ENCODE data around the gene METTL1. TPM values are rescaled to one million over a fixed set of nuclear protein-coding genes. Genes with fewer than 3 reads are reported as not detected.

Gene METTL1
- total RNA-seq, 1 donor from 2014 or later = 72.2 TPM

- no peak overlapping the region for H3K27ac Mint-ChIP-seq
- no peaks in the 10 kb centered on the region for H3K9me3 Mint-ChIP-seq
- peaks cover 34% of the 10 kb centered on the region for H3K4me1 Mint-ChIP-seq
- intact Hi-C loops (cut with micrococcal nuclease) = loop anchor here (5.0 to 10.0 kb wide), 4 partner anchors 83 to 1935 kb away; partner anchors contain the start of genes DNAJC14 and ESYT1
- H3K4me3 Mint-ChIP-seq = no peak overlapping the region
- DNase-seq = peak; percentile 80
- H3K36me3 Mint-ChIP-seq (ENCODE audit: low read depth) = peaks cover 40% of the 10 kb centered on the region
- no peaks in the 10 kb centered on the region for H3K27me3 Mint-ChIP-seq
Observed at GRCh38 chr12:57759360-57759980, 12.4 kb downstream of the METTL1 start.

GRCh38 chr12:57758552-57759359 lies 13.1 kb downstream of the METTL1 start:
- Mint-ChIP-seq H3K27ac (no peak overlapping the region), H3K36me3 (ENCODE audit: low read depth) (peaks cover 39% of the 10 kb centered on the region), H3K4me1 (peaks cover 36% of the 10 kb centered on the region), H3K27me3 (no peaks in the 10 kb centered on the region), H3K9me3 (no peaks in the 10 kb centered on the region), H3K4me3 (no peak overlapping the region)
- DNase-seq = no peak
- intact Hi-C loops (cut with micrococcal nuclease) = loop anchor here (5.0 to 10.0 kb wide), 4 partner anchors 84 to 1934 kb away; partner anchors contain the start of genes DNAJC14 and ESYT1

- Mint-ChIP-seq H3K4me3 (no peak overlapping the region), H3K27me3 (no peaks in the 10 kb centered on the region), H3K4me1 (peaks cover 38% of the 10 kb centered on the region), H3K27ac (no peak overlapping the region), H3K36me3 (ENCODE audit: low read depth) (peaks cover 32% of the 10 kb centered on the region), H3K9me3 (no peaks in the 10 kb centered on the region)
- no peak for DNase-seq
- intact Hi-C loops (cut with micrococcal nuclease) = loop anchor here (5.0 to 10.0 kb wide), 4 partner anchors 85 to 1933 kb away; partner anchors contain the start of genes DNAJC14 and ESYT1
Observed at GRCh38 chr12:57757771-57758170, 14.1 kb downstream of the METTL1 start.

- Mint-ChIP-seq H3K9me3 (no peaks in the 10 kb centered on the region), H3K36me3 (ENCODE audit: low read depth) (peaks cover 32% of the 10 kb centered on the region), H3K27me3 (no peaks in the 10 kb centered on the region), H3K4me1 (peaks cover 46% of the 10 kb centered on the region), H3K27ac (peak overlapping the region; percentile 72), H3K4me3 (peak overlapping the region; percentile 89)
- intact Hi-C loops (cut with micrococcal nuclease) = loop anchor here (1.0 to 10.0 kb wide), 5 partner anchors 9 to 1932 kb away; partner anchors contain the start of genes DNAJC14 and ESYT1
- DNase-seq = peak; percentile 92
Observed at GRCh38 chr12:57756406-57757341, 15.2 kb downstream of the METTL1 start.

GRCh38 chr12:57755454-57756372 lies 16.2 kb downstream of the METTL1 start:
- Mint-ChIP-seq H3K27me3 (no peaks in the 10 kb centered on the region), H3K4me1 (peaks cover 52% of the 10 kb centered on the region), H3K9me3 (no peaks in the 10 kb centered on the region), H3K27ac (peak overlapping the region; percentile 72), H3K4me3 (peak overlapping the region; percentile 89), H3K36me3 (ENCODE audit: low read depth) (peaks cover 36% of the 10 kb centered on the region)
- peak; percentile 79 for DNase-seq
- intact Hi-C loops (cut with micrococcal nuclease) = loop anchor here (1.0 to 10.0 kb wide), 5 partner anchors 10 to 1931 kb away; partner anchors contain the start of genes DNAJC14 and ESYT1

GRCh38 chr12:57755194-57755453 lies 16.8 kb downstream of the METTL1 start:
- Mint-ChIP-seq H3K27ac (no peak overlapping the region), H3K27me3 (no peaks in the 10 kb centered on the region), H3K4me3 (no peak overlapping the region), H3K36me3 (ENCODE audit: low read depth) (peaks cover 41% of the 10 kb centered on the region), H3K9me3 (no peaks in the 10 kb centered on the region), H3K4me1 (peaks cover 57% of the 10 kb centered on the region)
- no peak for DNase-seq
- intact Hi-C loops (cut with micrococcal nuclease) = loop anchor here (5.0 to 10.0 kb wide), 4 partner anchors 87 to 1930 kb away; partner anchors contain the start of genes DNAJC14 and ESYT1

- peaks cover 39% of the 10 kb centered on the region for H3K36me3 Mint-ChIP-seq (ENCODE audit: low read depth)
Observed at GRCh38 chr12:57754411-57755193, 17.3 kb downstream of the METTL1 start, which contains the start of gene MARCHF9. TSS of gene MARCHF9 (plus strand) at chr12:57755103. CDS start at chr12:57755529, 426 bp downstream.

GRCh38 chr12:57753756-57754337 lies 18.1 kb downstream of the METTL1 start:
- no peaks in the 10 kb centered on the region for H3K9me3 Mint-ChIP-seq
- peak overlapping the region; percentile 96 for H3K4me3 Mint-ChIP-seq
- H3K4me1 Mint-ChIP-seq = peaks cover 52% of the 10 kb centered on the region
- DNase-seq = no peak
- H3K36me3 Mint-ChIP-seq (ENCODE audit: low read depth) = peaks cover 40% of the 10 kb centered on the region
- intact Hi-C loops (cut with micrococcal nuclease) = loop anchor here (10.0 kb wide), 2 partner anchors 1629 to 1929 kb away; partner anchors contain the start of genes DNAJC14 and ESYT1
- H3K27me3 Mint-ChIP-seq = no peaks in the 10 kb centered on the region
- peak overlapping the region; percentile 79 for H3K27ac Mint-ChIP-seq

More at GRCh38 chr12:57754411-57755193, 17.3 kb downstream of the METTL1 start, which contains the start of gene MARCHF9:
- Mint-ChIP-seq H3K27ac (peak within 1 kb of the TSS; percentile 79), H3K9me3 (no peaks in the 10 kb centered on the region), H3K4me1 (peaks cover 56% of the 10 kb centered on the region), H3K27me3 (no peaks in the 10 kb centered on the region), H3K4me3 (peak within 1 kb of the TSS; percentile 89)
- intact Hi-C loops (cut with micrococcal nuclease) = loop anchor here (5.0 to 10.0 kb wide), 4 partner anchors 88 to 1930 kb away; partner anchors contain the start of genes DNAJC14 and ESYT1
- DNase-seq = peak; percentile 96

GRCh38 chr12:57752668-57753000 lies 19.3 kb downstream of the METTL1 start:
- Mint-ChIP-seq H3K27ac (peak overlapping the region; percentile 97), H3K4me3 (peak overlapping the region; percentile 96), H3K4me1 (peaks cover 52% of the 10 kb centered on the region), H3K27me3 (no peaks in the 10 kb centered on the region), H3K36me3 (ENCODE audit: low read depth) (peaks cover 42% of the 10 kb centered on the region), H3K9me3 (no peaks in the 10 kb centered on the region)
- intact Hi-C loops (cut with micrococcal nuclease) = loop anchor here (1.0 to 10.0 kb wide), 5 partner anchors 8 to 1928 kb away; partner anchors contain the start of genes DDIT3, DNAJC14, EEF1AKMT3 and ESYT1
- no peak for DNase-seq

GRCh38 chr12:57751788-57752667 lies 19.9 kb downstream of the METTL1 start, which contains the start of gene CDK4:
TSS of gene CDK4 (minus strand) at chr12:57752310. CDS start at chr12:57751717, 593 bp downstream.
- Mint-ChIP-seq H3K4me1 (peaks cover 56% of the 10 kb centered on the region), H3K4me3 (peak within 1 kb of the TSS; percentile 96), H3K27ac (peak within 1 kb of the TSS; percentile 97), H3K36me3 (ENCODE audit: low read depth) (peaks cover 46% of the 10 kb centered on the region), H3K27me3 (no peaks in the 10 kb centered on the region), H3K9me3 (no peaks in the 10 kb centered on the region)
- DNase-seq = peak; percentile 99
- intact Hi-C loops (cut with micrococcal nuclease) = loop anchor here (1.0 to 10.0 kb wide), 5 partner anchors 8 to 1927 kb away; partner anchors contain the start of genes DDIT3, DNAJC14, EEF1AKMT3 and ESYT1
